Retina (tissue), 1 donor: ENCODE results near the gene CPEB4.

ENCODE experiments used
- DNase-seq: peaks from one replicate; pipeline ENCODE4 v3.0.0-alpha.2; 2016

CPEB4 gene

GRCh38 chr5:173950829-173951228 lies 62.7 kb downstream of the CPEB4 start:
- no peak for DNase-seq

- DNase-seq = no peak
Measured at GRCh38 chr5:173953528-173954090, 65.5 kb downstream of the CPEB4 start.

- DNase-seq = no peak
Measured at GRCh38 chr5:173954671-173955521, 66.7 kb downstream of the CPEB4 start.

- DNase-seq = no peak
Measured at GRCh38 chr5:173960986-173961385, 72.8 kb downstream of the CPEB4 start.

- no peak for DNase-seq
Measured at GRCh38 chr5:173961418-173961817, 73.3 kb downstream of the CPEB4 start.

- DNase-seq = no peak
Measured at GRCh38 chr5:173962436-173962972, 74.4 kb downstream of the CPEB4 start.

GRCh38 chr5:173963182-173963838 lies 75.2 kb downstream of the CPEB4 start:
- no peak for DNase-seq

GRCh38 chr5:173963867-173964441 lies 75.8 kb downstream of the CPEB4 start:
- DNase-seq = no peak

- no peak for DNase-seq
Measured at GRCh38 chr5:173964506-173964905, 76.4 kb downstream of the CPEB4 start.

GRCh38 chr5:173967241-173967640 lies 79.1 kb downstream of the CPEB4 start:
- DNase-seq = no peak

GRCh38 chr5:173968154-173968797 lies 80.1 kb downstream of the CPEB4 start:
- peak; percentile 67 for DNase-seq

GRCh38 chr5:173969167-173970049 lies 81.3 kb downstream of the CPEB4 start:
- DNase-seq = no peak

GRCh38 chr5:173970878-173971650 lies 82.9 kb downstream of the CPEB4 start:
- DNase-seq = no peak

- DNase-seq = no peak
Measured at GRCh38 chr5:173971681-173972345, 83.7 kb downstream of the CPEB4 start.

GRCh38 chr5:173972607-173972924 lies 84.4 kb downstream of the CPEB4 start:
- no peak for DNase-seq

- DNase-seq = peak; percentile 95
Measured at GRCh38 chr5:173972925-173973615, 84.9 kb downstream of the CPEB4 start.

GRCh38 chr5:173973616-173973969 lies 85.4 kb downstream of the CPEB4 start:
- DNase-seq = no peak

- DNase-seq = no peak
Measured at GRCh38 chr5:173974688-173975239, 86.6 kb downstream of the CPEB4 start.

- DNase-seq = no peak
Measured at GRCh38 chr5:173981185-173981761, 93.1 kb downstream of the CPEB4 start.
